Erythroblast (primary cell): ENCODE measurements around the gene ATOSA.

Experiments used
- DNase-seq, 2 experiments: peaks; one replicate each; lab custom pipeline; 2025; lab: John Stamatoyannopoulos, UW
- GATA1 ChIP-seq: IDR thresholded peaks from 2 replicates; pipeline ENCODE4 v1.6.1; 2011; ENCODE audit warnings: low read depth, mild to moderate bottlenecking, control low read depth, low read length, moderate library complexity
- POLR2A ChIP-seq: IDR thresholded peaks from 2 replicates; pipeline ENCODE4 v1.6.1; 2011; ENCODE audit warnings: mild to moderate bottlenecking, low read length

Gene ATOSA

GRCh38 chr15:52679232-52680040 lies at the start of gene ATOSA:
TSS of gene ATOSA (minus strand) at chr15:52679388. CDS start at chr15:52678021, 1,367 bp downstream.
- DNase-seq, result peak; percentile 90 to 93
- TF ChIP-seq POLR2A, result peak; percentile 69
- TF ChIP-seq GATA1, result no peak

GRCh38 chr15:52728899-52729298 lies 49.7 kb upstream of the ATOSA start:
- DNase-seq, result no peak

DNA sequence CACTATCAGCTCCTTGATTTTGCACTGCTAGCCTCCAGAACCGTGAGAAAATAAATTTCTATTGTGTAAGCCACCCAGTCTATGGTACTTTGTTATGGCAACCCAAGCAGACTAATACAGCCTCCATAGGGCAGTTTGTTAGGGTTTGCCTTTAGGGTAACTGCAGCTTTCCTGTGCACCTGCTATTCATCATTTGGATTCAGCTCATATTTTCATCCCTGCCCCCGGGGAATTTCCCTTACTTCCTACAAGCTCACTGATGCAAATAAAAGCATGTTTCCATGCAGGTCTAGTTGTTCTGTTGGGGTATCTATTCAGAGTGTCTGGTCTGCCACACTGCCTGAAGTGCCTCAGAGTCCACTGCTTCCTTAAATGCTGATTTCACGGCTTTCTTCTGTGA lies 48.6 kb upstream of the ATOSA start:
- TF ChIP-seq POLR2A (no peak), GATA1 (no peak)

More at GRCh38 chr15:52728899-52729298, 49.7 kb upstream of the ATOSA start:
- TF ChIP-seq GATA1 (no peak), POLR2A (no peak)

GRCh38 chr15:52726195-52726594 lies 47.0 kb upstream of the ATOSA start:
- TF ChIP-seq POLR2A (no peak), GATA1 (no peak)
- no peak for DNase-seq

More for the DNA sequence above, 48.6 kb upstream of the ATOSA start:
- DNase-seq, result no peak

DNA sequence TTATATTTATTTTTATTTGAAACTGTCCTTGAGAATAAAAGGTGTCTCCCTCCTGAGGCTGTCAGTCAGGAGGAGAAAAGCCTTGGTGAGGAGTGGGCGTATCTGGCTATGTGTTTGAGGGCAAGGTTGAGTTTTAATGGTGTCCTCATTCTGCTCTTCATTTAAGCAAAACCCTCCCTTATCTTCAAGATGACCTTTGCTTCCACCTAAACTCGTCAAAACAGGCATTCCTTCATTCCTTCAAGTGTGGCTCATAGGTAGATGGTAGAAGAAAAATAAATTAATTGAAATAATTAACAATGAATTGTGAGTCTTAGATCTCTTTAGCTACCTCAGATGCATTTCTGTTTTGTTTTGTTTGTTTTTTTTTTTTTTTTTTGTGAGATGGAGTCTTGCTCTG lies 39.4 kb upstream of the ATOSA start:
- DNase-seq, result no peak
- no peak for TF ChIP-seq GATA1
- no peak for TF ChIP-seq POLR2A

- no peak for DNase-seq
- TF ChIP-seq GATA1 (no peak), POLR2A (no peak)
Measured at GRCh38 chr15:52717924-52718323, 38.7 kb upstream of the ATOSA start.

DNA sequence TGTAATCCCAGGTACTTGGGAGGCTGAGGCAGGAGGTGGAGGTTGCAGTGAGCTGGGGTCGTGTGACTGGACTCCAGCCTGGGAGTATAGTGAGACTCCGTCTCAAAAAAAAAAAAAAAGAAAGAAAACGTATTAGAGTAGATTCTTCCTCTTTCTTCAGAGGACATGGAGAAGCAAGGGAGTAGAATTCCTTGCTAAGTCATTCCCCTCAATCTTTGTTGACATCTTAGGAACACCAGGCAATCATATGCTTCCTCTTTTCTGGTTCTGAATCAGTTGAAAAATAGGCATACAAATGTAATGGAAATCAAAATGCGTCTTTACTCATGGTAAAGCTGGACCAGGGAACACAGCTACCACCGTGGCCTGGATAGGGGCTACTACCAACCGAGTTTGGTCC lies 38.3 kb upstream of the ATOSA start:
- TF ChIP-seq GATA1, result no peak
- TF ChIP-seq POLR2A, result no peak
- no peak for DNase-seq

DNA sequence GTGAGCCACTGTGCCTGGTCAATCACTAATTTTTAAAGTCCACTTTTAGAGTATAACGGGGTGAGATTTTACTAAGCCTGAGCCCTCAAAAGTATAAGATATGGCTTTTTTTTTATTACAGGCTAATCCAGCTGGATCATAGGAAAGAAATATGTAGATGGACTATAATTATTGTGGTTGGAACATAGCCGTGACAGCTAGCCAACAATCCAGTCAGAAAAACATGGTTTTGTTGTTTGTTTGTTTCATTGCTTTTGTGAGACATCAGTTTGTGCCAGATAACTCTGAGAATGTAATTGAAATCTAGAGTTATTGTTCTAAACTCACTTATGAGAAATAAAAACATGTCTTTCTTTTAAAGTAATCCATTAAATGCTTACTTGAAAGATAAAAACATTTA lies 37.3 kb upstream of the ATOSA start:
- no peak for TF ChIP-seq GATA1
- no peak for TF ChIP-seq POLR2A
- no peak for DNase-seq

GRCh38 chr15:52715411-52715810 lies 36.2 kb upstream of the ATOSA start:
- TF ChIP-seq GATA1 (no peak), POLR2A (no peak)
- no peak for DNase-seq

- no peak for TF ChIP-seq POLR2A
- no peak for TF ChIP-seq GATA1
- no peak for DNase-seq
Measured at GRCh38 chr15:52714968-52715367, 35.8 kb upstream of the ATOSA start.

GRCh38 chr15:52710708-52711389 lies 31.7 kb upstream of the ATOSA start:
- TF ChIP-seq POLR2A, result no peak
- TF ChIP-seq GATA1, result no peak
- no peak for DNase-seq

- no peak for TF ChIP-seq GATA1
- no peak for TF ChIP-seq POLR2A
Measured at GRCh38 chr15:52710050-52710707, 31.0 kb upstream of the ATOSA start.

GRCh38 chr15:52709187-52709981 lies 30.2 kb upstream of the ATOSA start:
- TF ChIP-seq POLR2A, result no peak
- TF ChIP-seq GATA1, result no peak
- DNase-seq, result no peak

More at GRCh38 chr15:52710050-52710707, 31.0 kb upstream of the ATOSA start:
- no peak for DNase-seq

GRCh38 chr15:52706091-52706490 lies 26.9 kb upstream of the ATOSA start:
- DNase-seq, result no peak
- no peak for TF ChIP-seq GATA1
